COLO668 (cell line): ENCODE measurements around the gene RMDN3.
A peak's percentile ranks its signal among the peaks of the same experiment; 100 is the strongest.

ENCODE experiments used
- DNase-seq: peaks from one replicate; lab custom pipeline; 2025; ENCODE audit not compliant: unreplicated experiment; lab: John Stamatoyannopoulos, UW

Gene RMDN3

DNA sequence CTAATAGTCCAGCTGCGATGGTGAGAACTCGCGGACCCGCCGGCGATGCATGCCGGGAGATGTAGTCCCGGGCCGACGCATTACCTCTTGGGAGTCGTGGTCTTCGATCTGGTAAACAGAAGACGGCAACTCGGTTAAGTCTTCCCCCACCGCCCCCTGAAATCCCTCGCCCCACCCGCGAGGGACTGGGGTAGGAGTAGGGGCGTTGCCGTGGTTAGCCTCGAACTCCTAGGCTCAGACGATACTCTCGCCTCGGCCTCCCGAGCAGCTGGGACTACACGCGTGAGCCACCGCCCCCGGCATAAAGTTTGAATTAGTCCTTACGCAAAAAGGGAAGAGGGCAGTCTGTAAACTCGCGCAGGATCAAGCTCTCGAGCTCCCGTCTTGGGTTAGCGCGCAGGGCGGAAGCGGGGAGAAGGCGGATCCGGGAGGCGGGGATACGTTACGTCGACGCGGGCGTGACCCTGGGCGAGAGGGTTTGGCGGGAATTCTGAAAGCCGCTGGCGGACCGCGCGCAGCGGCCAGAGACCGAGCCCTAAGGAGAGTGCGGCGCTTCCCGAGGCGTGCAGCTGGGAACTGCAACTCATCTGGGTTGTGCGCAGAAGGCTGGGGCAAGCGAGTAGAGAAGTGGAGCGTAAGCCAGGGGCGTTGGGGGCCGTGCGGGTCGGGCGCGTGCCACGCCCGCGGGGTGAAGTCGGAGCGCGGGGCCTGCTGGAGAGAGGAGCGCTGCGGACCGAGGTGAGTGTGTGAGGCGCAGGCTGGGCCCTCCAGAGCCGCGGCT lies 60.2 kb downstream of the RMDN3 start, which contains the start of gene RAD51:
Gene RAD51, plus strand, starts transcription at position 487 of the 781 bp plus-strand sequence. CDS start 3,585 bp downstream, outside the sequence.
- DNase-seq: peak; percentile 93

DNA sequence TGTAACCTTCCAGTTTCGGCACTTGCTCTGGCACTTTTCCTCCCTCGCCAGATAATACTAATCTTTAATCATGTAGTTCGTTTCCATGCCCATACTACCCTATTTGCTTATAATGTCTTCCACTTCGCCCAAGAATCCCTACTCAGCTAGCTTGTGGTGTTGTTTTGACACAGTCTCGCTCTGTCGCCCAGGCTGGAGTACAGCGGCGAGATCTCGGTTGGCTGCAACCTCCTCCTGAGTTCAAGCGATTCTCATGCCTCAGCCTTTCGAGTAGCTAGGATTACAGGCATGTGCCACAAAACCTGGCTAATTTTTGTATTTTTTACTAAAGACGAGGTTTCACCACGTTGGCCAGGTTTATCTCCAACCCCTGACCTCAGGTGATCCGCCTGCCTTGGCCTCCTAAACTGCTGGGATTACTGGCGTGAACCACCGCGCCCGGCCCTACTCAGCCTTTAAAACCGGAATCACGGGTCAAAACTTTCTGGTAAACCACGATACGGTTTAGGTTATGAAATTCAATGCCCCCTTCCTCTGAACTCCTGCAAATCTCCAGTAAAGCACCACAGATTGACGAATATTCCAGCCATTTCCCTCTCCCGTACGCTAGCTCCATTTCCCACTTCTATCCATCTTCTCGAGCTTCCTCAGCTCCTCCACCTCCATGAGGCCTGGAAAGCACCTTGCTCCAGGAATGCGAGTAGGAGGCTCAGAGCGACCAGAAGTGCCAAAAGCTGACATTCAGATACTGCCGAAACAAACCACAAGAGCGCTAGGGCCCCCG lies 61.0 kb downstream of the RMDN3 start:
- DNase-seq: no peak

DNA sequence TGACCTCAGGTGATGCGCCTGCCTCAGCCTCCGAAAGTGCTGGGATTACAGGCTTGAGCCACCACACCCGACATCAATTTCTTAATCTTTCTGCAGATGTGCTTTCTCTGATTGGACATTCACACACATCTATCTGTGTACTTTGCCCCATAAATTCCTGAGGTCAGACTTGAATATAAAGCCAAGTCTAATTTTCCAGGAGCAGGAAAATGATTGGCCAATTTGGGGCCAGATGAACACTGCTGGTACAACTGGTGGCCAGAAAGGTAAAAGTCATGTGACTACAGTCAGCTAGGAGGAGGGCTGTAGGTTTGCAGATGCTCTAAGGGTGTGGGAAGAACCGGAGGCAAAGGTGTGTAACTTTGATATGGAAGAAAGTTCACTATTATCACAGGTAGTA lies 63.3 kb downstream of the RMDN3 start:
- no peak for DNase-seq

DNA sequence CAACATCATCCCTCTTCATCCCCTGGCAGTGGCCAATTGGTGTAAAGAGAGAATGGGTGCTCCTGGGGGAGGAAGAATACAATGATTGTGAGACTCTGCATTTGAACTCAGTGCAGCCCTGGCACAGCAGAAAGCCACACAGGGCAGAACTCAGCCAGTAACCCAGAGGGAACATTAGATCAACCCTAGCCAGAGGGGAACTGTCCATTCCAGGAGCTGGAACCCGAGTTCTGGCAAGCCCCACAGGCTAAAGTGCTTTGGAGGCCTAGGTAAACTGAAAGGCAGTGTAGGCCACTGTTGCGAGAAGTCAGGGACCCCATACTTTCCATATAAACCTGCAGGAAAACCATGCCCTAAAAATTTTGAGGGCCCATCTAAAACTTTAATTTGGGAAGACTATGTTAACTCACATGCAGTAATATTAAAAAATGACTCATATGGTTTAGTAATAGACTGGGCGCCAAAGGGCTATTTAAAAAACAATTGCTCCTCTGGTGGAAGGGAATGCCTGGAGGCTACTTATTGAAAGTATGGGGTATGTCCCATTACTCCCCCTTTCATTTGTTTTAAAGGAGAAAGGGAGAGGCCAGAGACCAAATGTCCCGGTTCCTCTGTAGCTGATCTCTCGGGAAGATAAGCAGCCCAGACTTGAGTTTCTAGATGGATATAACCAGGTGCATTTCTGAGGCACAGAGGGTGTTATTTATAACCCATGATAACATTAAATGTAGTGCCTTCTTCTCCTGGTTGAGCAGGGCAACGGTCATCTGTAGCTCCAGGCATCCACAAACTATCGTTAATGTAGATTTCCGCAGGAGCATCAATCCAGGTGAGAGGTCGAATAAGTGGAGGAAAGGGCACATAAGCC lies 65.9 kb downstream of the RMDN3 start:
- no peak for DNase-seq
